ENCODE data around the gene ODF4.

GRCh38 chr17:8315764-8316217 is 23.8 kb upstream of the ODF4 start:
- TF ChIP-seq CTCF (IDR thresholded peaks at IDR 0.05 in 4 of 5, conservative IDR thresholded peaks at IDR 0.05 in 1 of 5) (no peak), POLR2A (IDR thresholded peaks at IDR 0.05) (no peak)

Data from gastrocnemius medialis (tissue), 4 donors.